ENCODE measurements around the gene POLDIP2. TPM values are rescaled to one million over a fixed set of nuclear protein-coding genes. Genes with fewer than 3 reads are reported as not detected.
A peak's percentile ranks its signal among the peaks of the same experiment; 100 is the strongest.

The POLDIP2 gene, protein sequence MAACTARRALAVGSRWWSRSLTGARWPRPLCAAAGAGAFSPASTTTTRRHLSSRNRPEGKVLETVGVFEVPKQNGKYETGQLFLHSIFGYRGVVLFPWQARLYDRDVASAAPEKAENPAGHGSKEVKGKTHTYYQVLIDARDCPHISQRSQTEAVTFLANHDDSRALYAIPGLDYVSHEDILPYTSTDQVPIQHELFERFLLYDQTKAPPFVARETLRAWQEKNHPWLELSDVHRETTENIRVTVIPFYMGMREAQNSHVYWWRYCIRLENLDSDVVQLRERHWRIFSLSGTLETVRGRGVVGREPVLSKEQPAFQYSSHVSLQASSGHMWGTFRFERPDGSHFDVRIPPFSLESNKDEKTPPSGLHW
- 79.3 and 90.8 TPM in 2 replicates for total RNA-seq (ENCODE audit: low replicate concordance)
- long read RNA-seq, transcript POLDIP2-201 (11 exons, 2,121 nt), result major isoform, 39 of 64 reads
- long read RNA-seq, partial matches to known transcripts, result 12 of 64 reads
- long read RNA-seq, other reads (novel, unspliced or antisense), result 13 of 64 reads

DNA sequence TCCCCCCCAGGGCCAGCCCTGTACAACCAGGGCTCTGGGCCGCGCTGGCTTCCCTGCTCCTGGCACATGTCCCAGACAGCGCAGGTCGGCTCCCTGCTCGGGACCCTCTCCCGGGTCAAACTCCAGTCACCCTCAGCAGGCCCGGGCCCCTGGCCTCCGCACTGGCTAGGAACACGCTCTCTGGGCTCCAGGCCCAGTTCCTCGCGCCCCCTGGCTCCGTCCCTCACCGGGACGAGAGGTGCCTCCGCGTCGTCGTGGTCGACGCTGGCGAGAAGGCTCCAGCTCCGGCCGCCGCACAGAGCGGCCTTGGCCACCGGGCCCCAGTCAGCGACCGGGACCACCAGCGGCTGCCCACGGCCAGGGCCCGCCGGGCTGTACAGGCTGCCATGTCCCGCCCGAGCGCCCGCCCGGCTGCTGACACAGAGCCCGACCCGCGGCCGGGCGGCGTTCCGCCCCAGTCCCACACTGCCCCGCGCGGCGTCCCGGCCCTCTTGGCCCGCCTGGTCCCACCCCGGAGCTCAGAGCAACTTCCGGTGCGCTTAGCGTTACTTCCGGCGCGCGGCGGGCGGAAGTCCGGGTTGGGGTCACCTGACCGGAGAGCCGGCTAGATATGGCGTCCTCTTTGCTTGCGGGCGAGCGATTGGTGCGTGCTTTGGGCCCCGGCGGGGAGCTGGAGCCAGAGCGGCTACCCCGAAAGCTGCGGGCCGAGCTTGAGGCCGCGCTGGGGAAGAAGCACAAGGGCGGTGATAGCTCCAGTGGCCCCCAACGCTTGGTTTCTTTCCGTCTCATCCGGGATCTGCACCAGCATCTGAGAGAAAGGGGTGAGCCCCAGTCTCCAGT is at the start of gene POLDIP2:
Gene POLDIP2 (minus strand): TSS at position 467 of the 840 bp plus-strand sequence. CDS start 79 bp downstream, at position 388.
- Mint-ChIP-seq H3K27ac (peak within 1 kb of the TSS; percentile 92), H3K4me3 (peak within 1 kb of the TSS; percentile 96), H3K36me3 (peaks cover 5% of the 10 kb centered on the region), H3K9me3 (no peaks in the 10 kb centered on the region), H3K27me3 (no peaks in the 10 kb centered on the region), H3K4me1 (ENCODE audit: unreplicated experiment) (peaks cover 17% of the 10 kb centered on the region)
- TF ChIP-seq, protein P1, sequence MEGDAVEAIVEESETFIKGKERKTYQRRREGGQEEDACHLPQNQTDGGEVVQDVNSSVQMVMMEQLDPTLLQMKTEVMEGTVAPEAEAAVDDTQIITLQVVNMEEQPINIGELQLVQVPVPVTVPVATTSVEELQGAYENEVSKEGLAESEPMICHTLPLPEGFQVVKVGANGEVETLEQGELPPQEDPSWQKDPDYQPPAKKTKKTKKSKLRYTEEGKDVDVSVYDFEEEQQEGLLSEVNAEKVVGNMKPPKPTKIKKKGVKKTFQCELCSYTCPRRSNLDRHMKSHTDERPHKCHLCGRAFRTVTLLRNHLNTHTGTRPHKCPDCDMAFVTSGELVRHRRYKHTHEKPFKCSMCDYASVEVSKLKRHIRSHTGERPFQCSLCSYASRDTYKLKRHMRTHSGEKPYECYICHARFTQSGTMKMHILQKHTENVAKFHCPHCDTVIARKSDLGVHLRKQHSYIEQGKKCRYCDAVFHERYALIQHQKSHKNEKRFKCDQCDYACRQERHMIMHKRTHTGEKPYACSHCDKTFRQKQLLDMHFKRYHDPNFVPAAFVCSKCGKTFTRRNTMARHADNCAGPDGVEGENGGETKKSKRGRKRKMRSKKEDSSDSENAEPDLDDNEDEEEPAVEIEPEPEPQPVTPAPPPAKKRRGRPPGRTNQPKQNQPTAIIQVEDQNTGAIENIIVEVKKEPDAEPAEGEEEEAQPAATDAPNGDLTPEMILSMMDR (conservative IDR thresholded peaks at IDR 0.05), result peak; percentile 24
- peak; percentile 97 for DNase-seq (ENCODE audit: extremely low spot score, unreplicated experiment)

DNA sequence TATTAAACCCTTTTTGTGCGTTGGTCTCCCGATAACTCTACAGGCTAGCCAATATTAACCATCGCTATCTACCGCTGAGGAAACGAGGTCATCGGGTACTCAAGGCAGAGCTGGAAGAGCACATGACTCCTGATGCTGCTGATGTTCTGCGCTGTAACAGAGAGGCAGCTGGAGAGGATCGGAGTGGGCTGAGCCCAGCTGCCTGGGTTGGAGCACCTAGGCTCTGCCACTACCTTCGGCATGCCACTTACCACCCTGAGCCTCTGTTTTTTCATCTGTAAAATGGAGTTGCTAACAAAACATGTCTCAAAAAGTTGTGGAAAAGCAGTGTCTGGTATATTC is 49.1 kb upstream of the POLDIP2 start:
- Mint-ChIP-seq H3K4me1 (ENCODE audit: unreplicated experiment) (peaks cover 23% of the 10 kb centered on the region), H3K27ac (peak overlapping the region; percentile 85), H3K27me3 (peaks cover 6% of the 10 kb centered on the region), H3K36me3 (peaks cover 5% of the 10 kb centered on the region), H3K9me3 (no peaks in the 10 kb centered on the region), H3K4me3 (peak overlapping the region; percentile 90)
- DNase-seq (ENCODE audit: extremely low spot score, unreplicated experiment), result no peak
- TF ChIP-seq, protein P1 (conservative IDR thresholded peaks at IDR 0.05), result no peak

DNA sequence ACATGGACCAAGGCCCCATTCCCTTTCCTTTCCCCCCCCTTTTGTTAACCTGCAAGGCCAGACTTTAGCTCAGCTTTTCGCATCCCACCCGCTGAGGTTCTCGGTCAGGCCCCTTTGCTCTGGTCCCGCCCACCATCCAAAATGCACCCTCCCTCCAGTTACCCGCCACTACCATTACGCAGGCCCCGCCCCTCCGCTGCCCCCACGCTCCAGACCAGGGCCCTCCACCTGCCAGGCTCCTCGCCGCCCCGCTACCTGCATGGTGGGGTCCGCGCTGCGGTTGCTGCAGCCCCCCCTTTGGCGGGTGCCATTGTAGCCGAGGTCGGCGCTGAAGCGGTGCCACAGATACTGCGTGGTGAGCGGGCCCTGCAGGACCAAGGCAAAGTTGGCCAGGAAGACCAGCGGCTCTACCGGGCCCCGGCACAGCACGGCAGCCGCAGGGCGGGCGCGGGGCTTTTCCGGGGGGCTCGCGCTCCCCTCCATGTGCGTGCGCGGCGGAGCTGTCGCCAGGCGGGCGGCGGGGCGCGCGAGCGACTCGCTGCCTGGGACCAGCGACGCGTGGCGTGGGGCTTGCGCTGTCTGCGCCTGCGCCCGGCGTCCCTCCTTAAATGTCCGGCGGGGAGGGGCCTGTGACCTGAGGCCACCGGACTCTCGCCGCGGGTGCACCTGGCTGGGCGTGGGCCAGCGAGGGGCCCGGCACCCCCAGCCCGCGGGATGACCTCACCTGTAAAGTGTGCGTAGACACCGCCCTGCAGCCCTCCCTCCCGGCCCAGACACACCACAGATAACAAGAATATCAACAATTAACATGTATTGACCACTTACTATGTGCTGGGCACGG is 48.5 kb upstream of the POLDIP2 start, which contains the start of gene SLC46A1:
Gene SLC46A1 (minus strand): TSS at position 581 of the 841 bp plus-strand sequence. CDS start 98 bp downstream, at position 483.
- H3K27me3 Mint-ChIP-seq, result peaks cover 5% of the 10 kb centered on the region
- TF ChIP-seq, protein P1 (conservative IDR thresholded peaks at IDR 0.05), result no peak
- H3K9me3 Mint-ChIP-seq, result no peaks in the 10 kb centered on the region
- H3K27ac Mint-ChIP-seq, result peak within 1 kb of the TSS; percentile 85
- H3K36me3 Mint-ChIP-seq, result peaks cover 5% of the 10 kb centered on the region
- DNase-seq (ENCODE audit: extremely low spot score, unreplicated experiment), result peak; percentile 76
- peaks cover 23% of the 10 kb centered on the region for H3K4me1 Mint-ChIP-seq (ENCODE audit: unreplicated experiment)
- peak within 1 kb of the TSS; percentile 90 for H3K4me3 Mint-ChIP-seq

DNA sequence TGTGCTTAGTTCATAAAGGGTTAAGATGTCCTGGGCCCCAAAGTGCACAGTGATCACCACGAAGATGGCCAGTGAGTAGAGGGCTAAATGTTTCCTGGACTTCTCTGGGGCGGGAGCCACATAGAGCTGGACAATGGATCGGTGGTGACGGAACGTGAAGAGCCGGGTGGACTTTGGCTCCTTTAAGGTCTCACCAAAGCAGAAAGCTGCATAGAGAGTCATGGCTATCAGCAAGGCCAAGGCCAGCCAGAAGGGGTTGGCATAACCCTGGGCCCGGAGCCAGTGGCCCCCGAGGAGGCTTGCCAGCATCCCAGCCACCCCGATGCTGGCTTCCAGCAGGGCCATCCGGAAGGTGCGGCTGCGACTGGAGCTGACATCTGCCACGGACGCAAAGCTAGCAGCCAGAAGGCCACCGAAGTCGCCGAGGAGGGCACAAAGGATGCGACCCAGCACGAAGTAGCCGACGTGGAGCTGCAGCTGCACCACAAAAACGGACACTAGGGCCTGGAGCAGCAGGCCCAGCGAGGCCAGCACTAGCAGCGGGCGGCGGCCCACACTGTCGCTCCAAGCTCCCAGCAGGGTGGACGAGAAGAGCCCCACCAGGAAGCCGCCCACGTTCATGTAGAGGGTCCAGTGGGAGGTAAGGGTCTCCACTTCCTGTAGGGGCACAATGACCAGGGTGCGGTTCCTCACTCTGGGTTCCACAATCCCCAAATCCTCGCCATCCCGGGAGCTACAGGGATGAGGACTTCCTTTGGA is 47.7 kb upstream of the POLDIP2 start:
- H3K9me3 Mint-ChIP-seq, result no peaks in the 10 kb centered on the region
- peaks cover 23% of the 10 kb centered on the region for H3K4me1 Mint-ChIP-seq (ENCODE audit: unreplicated experiment)
- peak overlapping the region; percentile 55 for H3K27ac Mint-ChIP-seq
- peaks cover 3% of the 10 kb centered on the region for H3K27me3 Mint-ChIP-seq
- H3K36me3 Mint-ChIP-seq, result peaks cover 5% of the 10 kb centered on the region
- H3K4me3 Mint-ChIP-seq, result peak overlapping the region; percentile 90
- TF ChIP-seq, protein P1 (conservative IDR thresholded peaks at IDR 0.05), result peak; percentile 8
- no peak for DNase-seq (ENCODE audit: extremely low spot score, unreplicated experiment)
